ENCODE results near the gene EFNA2.
"Not testable (repeated sequence)": the region's sequence is repeated elsewhere in the genome, so short reads cannot be mapped to it uniquely, and the experiment has no call there.

The EFNA2 gene

GRCh38 chr19:1300744-1301490 lies 15.2 kb downstream of the EFNA2 start:
- DNase-seq = no peak

DNA sequence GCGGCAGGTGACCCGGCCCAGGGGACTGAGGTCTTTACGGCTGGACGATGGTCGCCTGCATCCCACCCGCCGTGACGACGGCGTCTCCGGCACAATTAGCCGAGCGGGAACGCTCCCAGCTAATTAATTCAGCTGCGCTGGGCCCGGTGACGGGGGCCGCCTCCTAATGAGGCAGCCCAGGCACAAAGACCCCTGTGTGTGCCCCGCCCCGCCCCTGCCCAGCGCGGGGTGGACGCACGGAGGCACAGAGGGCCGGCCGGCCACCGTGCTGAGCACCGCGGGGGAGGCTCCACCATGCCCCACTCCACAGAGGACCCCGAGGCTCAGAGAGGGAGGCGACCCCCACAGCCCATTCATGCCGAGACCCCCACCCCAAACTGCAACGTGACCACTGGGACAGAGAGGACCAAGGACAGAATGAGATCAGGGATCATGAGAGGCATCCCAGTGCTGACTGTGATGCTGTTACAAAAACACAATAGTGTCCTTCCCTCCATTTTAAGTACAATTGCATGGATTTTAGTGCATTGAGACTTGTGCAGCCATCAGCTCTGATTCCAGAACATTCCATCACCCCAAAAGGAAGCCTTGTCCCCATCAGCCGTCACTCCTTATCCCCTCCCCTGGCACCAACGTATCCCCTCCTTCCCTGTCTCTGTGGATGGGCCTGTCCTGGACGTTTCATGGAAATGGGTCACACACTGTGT lies 17.0 kb downstream of the EFNA2 start:
- DNase-seq = no peak

DNA sequence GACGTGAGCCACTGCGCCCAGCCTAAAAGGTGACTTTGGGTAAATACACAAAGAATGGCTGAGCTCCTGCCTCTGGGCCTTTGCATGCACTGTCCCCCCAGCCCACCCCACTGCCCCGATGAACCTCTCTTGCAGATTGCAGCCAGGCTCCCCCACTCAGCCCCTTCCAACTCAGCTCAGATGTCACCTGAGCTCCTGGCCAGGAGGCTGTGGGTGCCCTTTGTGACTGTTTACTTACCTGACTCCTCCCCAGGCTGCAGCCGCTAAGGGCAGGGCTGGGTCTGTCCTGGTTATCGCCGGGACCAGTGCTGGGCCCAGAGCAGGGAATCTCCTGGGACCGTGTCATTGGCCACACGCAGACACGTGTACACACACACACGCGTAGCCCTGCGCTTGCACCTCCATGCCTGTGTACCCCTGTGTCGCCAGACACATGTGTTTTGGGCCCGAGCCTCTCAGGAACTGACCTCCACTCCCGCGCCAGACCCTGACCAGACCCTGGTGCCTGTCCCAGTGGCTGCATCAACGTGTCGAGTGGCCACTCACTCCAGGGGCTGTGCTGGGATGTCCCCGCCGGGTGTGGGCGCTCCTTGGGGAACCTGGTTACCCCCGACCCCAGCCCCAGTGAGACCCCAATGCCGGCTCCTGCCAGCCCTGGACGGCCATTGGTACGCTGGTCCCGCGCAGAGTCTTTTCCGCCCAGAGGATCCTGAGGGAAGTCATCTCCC lies 18.7 kb downstream of the EFNA2 start:
- DNase-seq = peak; percentile 26

DNA sequence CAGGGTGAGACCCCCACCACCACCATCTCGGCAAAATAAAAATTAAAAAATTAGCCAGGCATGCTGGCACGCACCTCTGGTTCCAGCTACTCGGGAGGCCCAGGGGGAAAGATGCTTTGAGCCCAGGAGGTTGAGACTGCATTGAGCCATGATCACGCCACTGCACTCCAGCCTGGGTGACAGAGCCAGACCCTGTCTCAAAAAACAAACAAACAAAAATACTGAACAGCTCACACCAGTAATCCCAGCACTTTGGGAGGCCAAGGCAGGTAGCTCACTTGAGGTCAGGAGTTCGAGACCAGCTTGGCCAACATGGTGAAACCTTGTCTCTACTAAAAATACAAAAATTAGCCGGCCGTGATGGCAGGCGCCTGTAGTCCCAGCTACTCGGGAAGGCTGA lies 19.7 kb downstream of the EFNA2 start:
- DNase-seq = not testable (repeated sequence)

- no peak for DNase-seq
These were observed 21.6 kb downstream of the EFNA2 start for GRCh38 chr19:1307320-1307719.

DNA sequence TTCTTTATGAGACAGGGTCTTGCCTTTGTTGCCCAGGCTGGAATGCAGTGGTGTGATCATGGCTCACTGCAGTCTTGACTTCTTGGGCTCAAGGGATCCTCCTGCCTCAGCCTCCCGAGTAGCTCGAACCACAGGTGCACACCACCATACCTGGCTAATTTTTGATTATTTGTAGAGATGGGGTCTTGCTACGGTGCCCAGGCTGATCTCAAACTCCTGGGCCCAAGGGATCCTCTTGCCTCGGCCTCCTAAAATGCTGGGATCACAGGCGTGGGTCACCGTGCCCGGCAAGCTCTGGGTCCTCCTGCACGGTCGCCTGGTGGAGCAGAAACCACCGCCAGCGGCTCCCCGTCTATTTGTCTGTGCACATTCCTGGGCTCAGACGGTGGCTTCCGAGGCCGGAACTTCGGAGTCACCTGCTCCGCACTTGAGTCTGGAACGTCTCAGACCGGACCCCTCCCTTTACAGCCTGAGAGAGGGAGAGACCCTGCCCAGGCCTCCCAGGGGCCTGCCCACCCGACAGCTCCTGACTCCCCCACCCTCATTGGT lies 22.2 kb downstream of the EFNA2 start:
- DNase-seq = no peak

- peak; percentile 35 for DNase-seq
These were observed 23.0 kb downstream of the EFNA2 start for GRCh38 chr19:1308718-1309117.

GRCh38 chr19:1309977-1310852 lies 24.5 kb downstream of the EFNA2 start:
- DNase-seq = no peak

GRCh38 chr19:1310853-1311180 lies 25.1 kb downstream of the EFNA2 start:
- DNase-seq = no peak

DNA sequence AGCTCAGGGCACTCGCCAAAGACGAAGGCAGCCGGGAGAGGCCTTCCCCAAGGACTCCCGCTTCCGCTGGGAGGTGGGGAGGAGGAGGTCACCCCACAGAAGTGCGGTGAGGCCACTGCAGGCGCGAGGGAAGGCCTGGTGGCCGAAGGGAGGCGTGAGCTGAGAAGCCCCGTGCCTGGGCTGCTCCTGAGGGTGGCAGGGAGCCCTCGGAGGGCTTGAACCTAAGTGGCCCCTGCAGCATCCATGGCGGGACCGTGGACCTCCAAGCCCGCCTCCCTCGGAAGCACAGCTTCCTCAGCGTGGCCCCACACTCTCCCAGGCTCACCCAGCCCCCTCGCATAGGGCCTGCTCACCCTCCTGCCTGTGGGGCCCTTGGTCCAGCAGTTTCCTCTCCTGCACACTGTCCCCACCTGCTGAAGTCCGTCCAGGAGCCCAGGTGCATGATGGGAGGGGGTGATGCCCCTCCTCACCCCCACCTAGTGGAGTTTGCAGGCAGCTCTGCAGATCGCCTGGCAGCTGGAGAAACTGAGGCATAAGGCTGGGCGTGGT lies 25.9 kb downstream of the EFNA2 start:
- no peak for DNase-seq

- DNase-seq = peak; percentile 30
These were observed 27.4 kb downstream of the EFNA2 start for GRCh38 chr19:1312767-1313694.

DNA sequence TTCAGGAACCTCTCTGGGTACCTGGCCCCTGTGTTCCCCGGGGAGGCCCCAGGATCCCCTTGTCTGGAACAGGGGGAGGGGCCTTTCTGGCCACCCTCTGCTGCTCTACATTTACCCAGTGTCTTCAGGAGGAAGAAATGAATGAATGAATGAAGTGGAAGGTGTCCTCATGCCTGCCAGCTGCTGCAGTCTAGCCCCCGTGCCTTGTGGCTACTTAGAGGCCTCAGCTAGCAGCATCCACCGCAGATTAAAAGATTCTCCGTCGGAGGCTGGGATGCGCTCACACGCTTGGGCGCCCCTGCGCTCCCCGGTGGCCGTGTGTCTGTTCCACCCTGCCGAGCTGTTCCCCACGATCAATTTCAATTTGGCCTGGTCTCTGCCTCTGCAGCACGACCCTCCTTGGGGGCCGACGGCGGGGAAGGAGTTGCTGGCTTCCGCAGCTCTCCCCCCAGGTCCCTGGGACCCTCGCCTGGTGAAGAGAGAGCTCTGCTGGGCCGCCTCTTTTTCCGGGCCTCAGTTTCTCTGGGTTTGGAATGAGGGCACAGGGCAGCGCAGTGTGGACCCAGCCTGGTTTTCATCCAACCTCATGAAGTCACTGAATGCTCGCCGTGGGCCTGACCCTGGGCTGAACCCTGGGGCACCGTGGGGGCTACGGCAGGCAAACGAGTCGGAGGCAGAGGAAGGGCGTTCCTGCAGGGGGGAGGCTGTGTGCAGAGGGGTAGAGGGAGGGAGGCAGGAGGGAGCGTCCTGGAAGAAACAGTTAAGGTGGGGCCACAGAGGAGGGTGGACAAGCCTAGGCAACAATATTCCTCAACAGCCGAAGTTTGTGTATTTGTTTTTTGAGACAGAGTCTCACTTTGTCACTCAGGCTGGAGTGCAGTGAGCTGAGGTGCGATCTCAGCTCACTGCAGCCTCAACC lies 28.3 kb downstream of the EFNA2 start:
- DNase-seq = no peak

DNA sequence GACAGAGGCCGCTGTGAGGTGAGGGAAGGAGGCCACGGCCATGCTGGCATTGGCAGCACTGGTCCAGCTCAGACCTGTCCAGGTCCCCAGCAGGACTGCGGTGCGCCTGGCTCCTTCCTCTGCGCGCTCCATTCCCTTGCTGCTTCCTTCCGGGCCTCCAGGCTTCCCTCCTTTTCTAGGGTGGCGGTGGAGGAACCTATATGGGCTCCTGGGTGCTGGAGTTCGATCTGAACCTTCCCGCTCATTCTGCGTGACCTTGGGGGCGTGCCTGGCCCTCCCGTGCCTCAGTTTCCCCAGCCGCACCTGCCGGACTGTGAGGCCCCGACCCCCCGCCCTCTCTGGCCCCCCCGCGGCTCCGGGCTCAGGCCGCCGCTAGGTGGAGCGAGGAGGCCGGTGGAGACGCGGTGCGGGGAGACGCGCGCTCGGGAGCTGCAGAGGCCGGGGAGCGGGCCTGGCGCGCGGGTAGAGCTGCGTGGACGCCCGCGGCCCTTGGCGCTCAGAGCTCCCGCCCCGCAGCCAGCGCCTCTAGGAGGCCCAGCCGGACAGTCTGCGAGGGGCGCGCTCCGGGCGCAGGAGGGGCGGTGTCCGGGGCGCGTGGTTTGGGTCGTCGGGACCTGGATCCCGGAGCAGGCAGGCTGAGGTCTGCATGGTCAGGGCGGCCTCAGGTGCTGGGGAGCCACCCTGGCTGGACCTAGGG lies 29.9 kb downstream of the EFNA2 start:
- DNase-seq = no peak

DNA sequence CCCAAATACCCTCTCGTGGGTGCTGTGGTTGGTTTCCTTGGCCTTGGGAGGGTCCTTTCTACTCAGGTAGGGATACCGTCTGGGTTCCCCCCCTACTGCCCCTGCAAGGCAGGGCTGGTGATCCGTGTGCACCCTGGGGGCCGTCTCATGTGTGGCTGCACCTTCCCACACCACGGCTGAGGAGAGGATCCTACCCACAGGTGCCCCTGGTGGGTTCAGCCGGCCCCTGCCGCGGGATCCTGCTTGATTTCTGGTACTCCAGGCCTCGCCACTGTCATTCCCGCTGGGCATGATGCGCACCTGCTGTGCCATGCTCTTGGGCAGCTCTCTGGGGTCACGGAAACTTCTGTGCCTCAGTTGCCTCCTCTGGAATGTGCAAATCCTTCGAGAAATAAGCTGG lies 30.8 kb downstream of the EFNA2 start:
- no peak for DNase-seq

DNA sequence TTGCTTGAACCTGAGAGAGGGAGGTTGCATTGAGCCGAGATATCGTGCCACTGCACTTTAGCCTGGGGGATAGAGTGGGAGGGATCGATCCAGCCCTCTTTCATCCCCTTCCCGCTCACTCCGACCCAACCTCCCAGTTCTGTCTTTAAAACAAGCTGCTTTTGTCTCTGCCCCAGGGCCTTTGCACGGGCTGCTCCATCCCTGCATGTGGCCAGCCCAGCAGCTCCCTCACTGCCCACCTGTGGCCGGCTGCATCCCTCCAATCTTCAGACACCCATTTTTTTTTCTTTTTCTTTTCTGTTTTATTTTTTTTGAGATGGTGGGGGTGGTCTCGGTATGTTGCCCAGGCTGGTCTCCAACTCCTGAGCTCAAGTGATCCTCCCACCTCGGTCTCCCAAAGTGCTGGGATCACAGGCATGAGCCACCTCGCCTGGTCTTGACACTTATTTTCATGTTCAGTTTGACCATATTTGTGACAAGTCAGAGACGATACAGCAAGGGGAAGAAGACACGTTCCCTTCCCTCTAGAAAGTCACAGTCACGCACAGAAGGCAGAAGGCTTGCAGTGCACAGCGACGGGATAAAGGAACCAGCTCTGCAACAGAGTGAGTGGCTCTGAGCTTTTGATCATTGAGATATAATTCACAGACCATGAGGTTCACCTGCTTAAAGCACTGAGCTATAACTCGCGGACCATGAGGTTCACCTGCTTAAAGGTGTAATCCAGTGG lies 31.8 kb downstream of the EFNA2 start:
- no peak for DNase-seq

DNA sequence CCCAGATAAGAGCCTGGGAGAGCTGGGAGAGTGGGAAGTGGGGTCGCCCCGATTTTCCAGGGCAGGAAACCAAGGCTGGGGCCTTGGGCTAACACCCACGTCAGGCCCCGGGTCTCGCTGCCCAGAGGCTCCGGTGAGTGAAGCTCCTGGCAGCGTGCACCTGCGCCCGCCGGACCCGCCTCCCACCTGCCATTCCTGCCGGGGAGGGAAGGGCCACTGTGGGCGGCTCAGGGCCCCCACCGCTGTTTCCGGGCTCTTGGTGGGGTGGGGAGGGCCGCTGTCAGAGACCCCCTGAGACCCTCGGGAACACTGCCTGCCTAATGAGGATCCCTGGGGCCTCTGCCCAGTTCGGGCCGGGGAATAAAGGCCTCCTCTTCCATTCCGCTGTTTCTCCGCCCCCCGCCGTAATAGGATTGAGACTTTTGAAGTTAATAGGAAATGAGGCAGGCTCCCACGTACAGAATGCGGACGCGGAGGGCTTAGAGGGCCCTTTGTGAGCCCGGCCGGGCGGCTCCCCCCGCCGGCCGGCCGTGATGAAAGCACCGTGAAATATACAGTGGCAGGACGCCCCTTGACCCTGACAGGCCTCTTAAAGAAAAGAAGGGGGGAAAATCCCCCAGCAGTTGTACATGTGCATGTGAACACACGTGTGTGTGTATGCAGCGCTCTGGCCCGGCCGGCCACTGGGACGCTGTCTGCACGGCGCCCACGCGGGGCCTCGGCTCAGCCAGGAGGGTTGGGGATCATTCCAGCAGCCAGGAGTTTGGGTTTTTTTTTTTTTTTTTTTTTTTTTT lies 33.2 kb downstream of the EFNA2 start:
- DNase-seq = no peak

DNA sequence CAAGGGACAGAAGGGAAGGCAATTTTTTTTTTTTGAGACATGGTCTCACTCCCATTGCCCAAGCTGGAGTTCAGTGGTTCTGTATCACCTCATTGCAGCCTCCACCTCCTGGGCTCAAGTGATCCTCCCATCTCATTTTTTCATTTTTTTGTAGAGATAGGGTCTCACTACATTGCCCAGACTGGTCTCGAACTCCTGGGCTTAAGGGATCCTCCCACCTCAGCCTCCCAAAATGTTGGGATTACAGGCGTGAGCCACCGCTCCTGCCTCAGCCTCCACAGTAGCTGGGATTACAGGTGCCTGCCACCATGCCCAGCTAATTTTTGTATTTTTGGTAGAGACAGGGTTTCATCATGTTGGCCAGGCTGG lies 34.6 kb downstream of the EFNA2 start:
- DNase-seq = not testable (repeated sequence)

- DNase-seq = no peak
These were observed 35.9 kb downstream of the EFNA2 start for GRCh38 chr19:1321539-1321938.
